Retinal pigment epithelial cell (primary cell): ENCODE measurements around the gene MRFAP1L1.
"Not testable (repeated sequence)": the region's sequence is repeated elsewhere in the genome, so short reads cannot be mapped to it uniquely, and the experiment has no call there.

Source experiments
- DNase-seq: peaks from one replicate; pipeline ENCODE4 v3.0.0-alpha.2; 2010; ENCODE audit warnings: low read depth
- H3K4me3 ChIP-seq: 2 replicates; pipeline ENCODE4 v1.5.1; 2011; ENCODE audit warnings: mild to moderate bottlenecking, low read length, control low read depth, moderate library complexity
- CTCF ChIP-seq: conservative IDR thresholded peaks from 2 replicates; pipeline ENCODE4 v1.5.1; 2011; ENCODE audit warnings: low read depth, low read length, control low read depth, inconsistent platforms

Gene MRFAP1L1

GRCh38 chr4:6709230-6710114, at the start of gene MRFAP1L1:
Gene MRFAP1L1 (minus strand): TSS chr4:6709865. CDS start chr4:6709629, 236 bp downstream.
- H3K4me3 ChIP-seq, result peak within 1 kb of the TSS; percentile 75
- TF ChIP-seq CTCF, result no peak
- peak; percentile 94 for DNase-seq

GRCh38 chr4:6758728-6759127, 49.1 kb upstream of the MRFAP1L1 start:
- DNase-seq, result no peak
- no peak for TF ChIP-seq CTCF
- no peak overlapping the region for H3K4me3 ChIP-seq

DNA sequence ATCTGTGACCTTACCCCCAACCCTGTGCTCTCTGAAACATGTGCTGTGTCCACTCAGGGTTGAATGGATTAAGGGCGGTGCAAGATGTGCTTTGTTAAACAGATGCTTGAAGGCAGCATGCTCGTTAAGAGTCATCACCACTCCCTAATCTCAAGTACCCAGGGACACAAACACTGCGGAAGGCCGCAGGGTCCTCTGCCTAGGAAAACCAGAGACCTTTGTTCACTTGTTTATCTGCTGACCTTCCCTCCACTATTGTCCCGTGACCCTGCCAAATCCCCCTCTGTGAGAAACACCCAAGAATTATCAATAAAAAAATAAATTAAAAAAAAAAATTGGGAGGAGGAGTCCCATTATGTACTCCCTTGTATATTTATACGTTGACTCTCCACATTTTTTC, 46.7 kb upstream of the MRFAP1L1 start:
- DNase-seq, H3K4me3 ChIP-seq: not testable (repeated sequence)

- no peak for TF ChIP-seq CTCF
- no peak for DNase-seq
- H3K4me3 ChIP-seq, result no peak overlapping the region
Measured at GRCh38 chr4:6755088-6755753, 45.6 kb upstream of the MRFAP1L1 start.

DNA sequence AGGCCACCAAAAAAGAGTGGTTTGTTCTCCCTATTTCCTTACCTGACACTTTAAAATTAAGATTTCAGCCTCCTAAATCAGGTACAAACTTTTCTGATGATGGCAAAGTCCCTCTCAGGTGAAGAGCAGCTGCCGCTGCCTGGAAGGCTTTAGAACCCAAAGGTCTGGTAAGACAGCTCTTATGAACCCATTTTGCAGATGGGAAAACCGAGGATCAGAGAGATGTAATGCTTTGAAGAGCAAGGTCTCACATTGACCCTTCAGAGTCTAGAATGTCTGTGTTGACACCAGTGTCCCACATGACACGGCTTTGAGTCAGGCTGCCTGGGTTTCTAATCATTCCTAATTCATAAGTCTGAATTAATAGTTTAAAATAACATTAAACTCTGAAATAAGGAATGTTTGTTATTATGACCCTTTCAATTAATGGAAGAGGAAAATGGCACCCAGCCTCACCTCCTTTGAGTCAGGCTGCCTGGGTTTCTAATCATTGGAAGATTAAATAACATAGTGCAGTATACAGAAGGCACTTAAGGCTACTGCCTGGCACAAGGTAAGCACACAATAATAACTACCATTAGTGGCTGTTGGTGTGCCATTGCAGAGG, 44.9 kb upstream of the MRFAP1L1 start:
- no peak for DNase-seq
- TF ChIP-seq CTCF, result no peak
- no peak overlapping the region for H3K4me3 ChIP-seq

- DNase-seq, result no peak
- no peak for TF ChIP-seq CTCF
- H3K4me3 ChIP-seq, result no peak overlapping the region
Measured at GRCh38 chr4:6753891-6754290, 44.2 kb upstream of the MRFAP1L1 start.

- no peak for DNase-seq
- TF ChIP-seq CTCF, result no peak
Measured at GRCh38 chr4:6753103-6753560, 43.5 kb upstream of the MRFAP1L1 start.

More at GRCh38 chr4:6753103-6753560, 43.5 kb upstream of the MRFAP1L1 start:
- no peak overlapping the region for H3K4me3 ChIP-seq
